Ishikawa (cell line): ENCODE measurements around the gene PCNT.

Experiments used
- MAX ChIP-seq: IDR thresholded peaks from 2 replicates; pipeline ENCODE4 v1.6.1; 2012
- REST ChIP-seq: IDR thresholded peaks from 2 replicates; pipeline ENCODE4 v1.6.1; 2012; ENCODE audit warnings: low read depth, mild to moderate bottlenecking
- TAF1 ChIP-seq: IDR thresholded peaks from 2 replicates; pipeline ENCODE4 v1.6.1; 2012; ENCODE audit warnings: low read depth, mild to moderate bottlenecking
- TEAD4 ChIP-seq: IDR thresholded peaks from 2 replicates; pipeline ENCODE4 v1.6.1; 2012
- YY1 ChIP-seq: IDR thresholded peaks from 2 replicates; pipeline ENCODE4 v1.6.1; 2012; ENCODE audit warnings: low read depth
- ZBTB7A ChIP-seq: IDR thresholded peaks from 2 replicates; pipeline ENCODE4 v1.6.1; 2012; ENCODE audit warnings: low read depth

- TF ChIP-seq MAX: no peak
- no peak for TF ChIP-seq REST
- TF ChIP-seq TAF1: no peak
- no peak for TF ChIP-seq TEAD4
- no peak for TF ChIP-seq YY1
- TF ChIP-seq ZBTB7A: no peak
These were observed 165.3 kb downstream of the PCNT start for GRCh38 chr21:46489162-46489663.
